B cell (primary cell): ENCODE data around the gene TTC39C. TPM values are rescaled to one million over a fixed set of nuclear protein-coding genes. Genes with fewer than 3 reads are reported as not detected.

ENCODE experiments used
- ATAC-seq: fragments of 200-7000 bp; cut with Tn5 transposase; one replicate; pipeline ENCODE4 v1.10.0; 2021; ENCODE audit warnings: low read depth, mild to moderate bottlenecking, moderate number of reproducible peaks, moderate library complexity
- CTCF ChIA-PET: fragments of 350-600 bp; sonication (Branson Sonifier 250); formaldehyde crosslinking; loops from one replicate; lab custom pipeline; 2021; ENCODE audit warnings: antibody characterized with exemption, inconsistent platforms; lab: Charles Lee
- POLR2A ChIA-PET: fragments of 350-600 bp; sonication (Branson Sonifier 250); formaldehyde crosslinking; loops from one replicate; lab custom pipeline; 2021; ENCODE audit warnings: antibody characterized with exemption; lab: Charles Lee
- DNase-seq: peaks from one replicate; pipeline ENCODE4 v3.0.0; 2013
- H2AFZ ChIP-seq: 2 replicates; pipeline ENCODE4 v1.6.1; 2012; ENCODE audit warnings: mild to moderate bottlenecking, low read depth, low read length; ENCODE audit not compliant: insufficient read depth, poor library complexity, severe bottlenecking
- H3K27ac ChIP-seq, 2 donors: 1 replicate in 1 of 2; 2 replicates in 1 of 2; pipeline ENCODE4 v1.5.1; 2012 to 2013; ENCODE audit warnings: low read length in 2 of 2, mild to moderate bottlenecking in 2 of 2, moderate library complexity in 1 of 2
- H3K27me3 ChIP-seq, 4 experiments: fragments of 200-600 bp in 1 of 4; sonication (generic) in 1 of 4; replicated peaks in 1 of 4; 1 replicate in 2 of 4; 2 replicates in 2 of 4; pipeline versions ENCODE4 v1.6.1 to v1.7.0; 2013 to 2016; ENCODE audit warnings: low read length in 3 of 4, mild to moderate bottlenecking in 2 of 4, mixed read lengths in 1 of 4, moderate library complexity in 1 of 4; ENCODE audit not compliant: insufficient read depth in 4 of 4, control insufficient read depth in 3 of 4; ENCODE audit errors: control extremely low read depth in 1 of 4
- H3K36me3 ChIP-seq, 2 experiments: replicated peaks in 1 of 2; 1 replicate in 1 of 2; 2 replicates in 1 of 2; pipeline versions ENCODE4 v1.6.1 to v1.7.1; 2013; ENCODE audit warnings: low read length in 1 of 2; ENCODE audit not compliant: insufficient read depth in 2 of 2, control insufficient read depth in 1 of 2; ENCODE audit errors: control extremely low read depth in 1 of 2, extremely low read depth in 1 of 2
- H3K4me1 ChIP-seq, 2 donors: fragments of 200-600 bp in 1 of 2; sonication (generic) in 1 of 2; 1 replicate in 1 of 2; 2 replicates in 1 of 2; pipeline versions ENCODE4 v1.5.1 to v1.6.1; 2013 to 2017; ENCODE audit warnings: low read length in 2 of 2; ENCODE audit not compliant: control insufficient read depth in 2 of 2, insufficient read depth in 2 of 2
- H3K4me2 ChIP-seq: replicated peaks from 2 replicates; pipeline ENCODE3; 2012; ENCODE audit warnings: mild to moderate bottlenecking, low read depth, low read length; ENCODE audit not compliant: poor library complexity, severe bottlenecking
- H3K4me3 ChIP-seq, 5 experiments: fragments of 200-600 bp in 1 of 5; sonication (generic) in 1 of 5; 1 replicate in 3 of 5; 2 replicates in 2 of 5; pipeline versions ENCODE4 v1.5.1 to v1.7.0; 2011 to 2016; ENCODE audit warnings: low read length in 4 of 5, mild to moderate bottlenecking in 4 of 5, low read depth in 2 of 5, control low read depth in 1 of 5, moderate library complexity in 1 of 5; ENCODE audit not compliant: insufficient read depth in 1 of 5; ENCODE audit errors: control extremely low read depth in 1 of 5, extremely low read depth in 1 of 5
- H3K79me2 ChIP-seq: fragments of 200-600 bp; sonication (generic); one replicate; pipeline ENCODE4 v1.6.0; 2016; ENCODE audit warnings: low read length; ENCODE audit not compliant: control insufficient read depth, insufficient read depth
- H3K9ac ChIP-seq: fragments of 200-600 bp; sonication (generic); 2 replicates; pipeline ENCODE4 v1.6.1; 2017; ENCODE audit warnings: mild to moderate bottlenecking, low read length, moderate library complexity
- H3K9me3 ChIP-seq, 3 donors: one replicate each; pipeline versions ENCODE4 v1.6.1 to v1.7.1; 2013; ENCODE audit warnings: low read length in 2 of 3; ENCODE audit not compliant: control insufficient read depth in 2 of 3, insufficient read depth in 1 of 3; ENCODE audit errors: control extremely low read depth in 1 of 3
- H4K20me1 ChIP-seq: 2 replicates; pipeline ENCODE4 v1.6.0; 2012; ENCODE audit warnings: mild to moderate bottlenecking, low read length; ENCODE audit not compliant: insufficient read depth, control insufficient read depth, poor library complexity, severe bottlenecking
- H3K27ac Mint-ChIP-seq: one replicate; pipeline ENCODE4 v1.8.0; 2021; ENCODE audit warnings: mixed read lengths
- H3K27me3 Mint-ChIP-seq: one replicate; pipeline ENCODE4 v1.8.0; 2021; ENCODE audit warnings: mixed read lengths
- H3K4me1 Mint-ChIP-seq: one replicate; pipeline ENCODE4 v1.8.0; 2021; ENCODE audit warnings: mixed read lengths
- H3K4me3 Mint-ChIP-seq: one replicate; pipeline ENCODE4 v1.8.0; 2021; ENCODE audit warnings: mixed read lengths
- H3K9me3 Mint-ChIP-seq: one replicate; pipeline ENCODE4 v1.8.0; 2022; ENCODE audit warnings: mixed read lengths; ENCODE audit not compliant: insufficient read depth
- CTCF ChIP-seq: fragments of 200-600 bp; IDR thresholded peaks from one replicate; pipeline ENCODE4 v1.8.0; 2022; ENCODE audit warnings: antibody characterized with exemption, mild to moderate bottlenecking
- EZH2 ChIP-seq: IDR thresholded peaks from 2 replicates; pipeline ENCODE4 v1.6.1; 2012; ENCODE audit warnings: borderline replicate concordance, low read depth, mild to moderate bottlenecking, moderate library complexity, low read length; ENCODE audit not compliant: insufficient read depth, poor library complexity, severe bottlenecking
- whole genome bisulfite sequencing: methylation state at CpG from one replicate; pipeline ENCODE4 v1.1.5; 2013; ENCODE audit warnings: missing lambda C conversion rate; ENCODE audit not compliant: insufficient coverage; 5-methylcytosine and 5-hydroxymethylcytosine counted together
- intact Hi-C: fragments of 100-400 bp; cut with micrococcal nuclease; formaldehyde crosslinking; loops from one replicate; pipeline ENCODE4 v1.10.0; 2022
- polyA plus RNA-seq: library from polyadenylated mRNA; depleted of rRNA; stranded (reverse); fragments of >200 nt; gene quantifications from 2 replicates; pipeline ENCODE4 v1.2.3, GENCODE V29; 2012
- total RNA-seq, 2 donors: library from RNA; stranded (reverse); fragments of 120-200 nt in 1 of 2; gene quantifications; 1 replicate in 1 of 2; 2 replicates in 1 of 2; pipeline versions ENCODE4 v1.2.3 to v1.2.4, GENCODE V29; 2013 to 2022

TTC39C gene
- total and polyA plus RNA-seq, 2 donors (not counting 1 experiment from before 2014, with no cell fraction given): 22.3 to 44.3 TPM

- H2AFZ ChIP-seq: no peak overlapping the region
- Mint-ChIP-seq H3K9me3 (no peaks in the 10 kb centered on the region), H3K4me3 (peak overlapping the region; percentile 42), H3K27me3 (no peaks in the 10 kb centered on the region), H3K4me1 (peaks cover 58% of the 10 kb centered on the region), H3K27ac (peak overlapping the region; percentile 10)
- H3K4me3 ChIP-seq: no peak overlapping the region
- H3K27me3 ChIP-seq: no peaks in the 10 kb centered on the region
- H3K36me3 ChIP-seq: peaks cover 0 to 2% of the 10 kb centered on the region in 2 experiments
- H3K27ac ChIP-seq: no peak overlapping the region
- no peak overlapping the region for H3K9ac ChIP-seq
- H3K79me2 ChIP-seq: peaks cover 81% of the 10 kb centered on the region
- peaks cover 0 to 1% (median 0%) of the 10 kb centered on the region in 3 donors for H3K9me3 ChIP-seq
- 97% methylated on average over 6 of the region's 7 CpGs for WGBS
- no peaks in the 10 kb centered on the region for H4K20me1 ChIP-seq
- ATAC-seq (no peak), DNase-seq (no peak)
- intact Hi-C loops: no loop called here
- no peak for TF ChIP-seq EZH2
- TF ChIP-seq CTCF: no peak
- POLR2A ChIA-PET: no interaction called here
- H3K4me1 ChIP-seq: peaks cover 31 to 32% of the 10 kb centered on the region in 2 donors
- H3K4me2 ChIP-seq: no peak overlapping the region
- CTCF ChIA-PET: no interaction called here
Observed at GRCh38 chr18:24052053-24052452, 37.5 kb downstream of the TTC39C start.

- WGBS: no CpG with 5 or more reads among the region's 4 CpGs
Observed at GRCh38 chr18:24053211-24053610, 38.7 kb downstream of the TTC39C start.

More at GRCh38 chr18:24053211-24053610, 38.7 kb downstream of the TTC39C start:
- Histone ChIP-seq H3K4me3 (no peak overlapping the region), H3K27me3 (no peaks in the 10 kb centered on the region), H4K20me1 (peaks cover 6% of the 10 kb centered on the region), H3K9me3 (peaks cover 0 to 3% (median 0%) of the 10 kb centered on the region in 3 donors), H3K9ac (no peak overlapping the region), H3K36me3 (no peaks in the 10 kb centered on the region), H3K4me1 (peaks cover 29 to 32% of the 10 kb centered on the region in 2 donors), H2AFZ (no peak overlapping the region), H3K27ac (no peak overlapping the region), H3K79me2 (peaks cover 89% of the 10 kb centered on the region), H3K4me2 (no peak overlapping the region)
- Mint-ChIP-seq H3K27me3 (no peaks in the 10 kb centered on the region), H3K27ac (no peak overlapping the region), H3K4me1 (peaks cover 59% of the 10 kb centered on the region), H3K9me3 (no peaks in the 10 kb centered on the region), H3K4me3 (no peak overlapping the region)
- TF ChIP-seq CTCF: no peak
- TF ChIP-seq EZH2: no peak
- DNase-seq: no peak
- CTCF ChIA-PET: no interaction called here
- POLR2A ChIA-PET: no interaction called here
- intact Hi-C loops: no loop called here
- ATAC-seq: no peak
